Natural killer cell treated with Interleukin-12 subunit alpha and Interleukin-12 subunit beta and Interleukin-15 and Interleukin-18, amount 100 ng/mL, for 72 hours (primary cell): ENCODE data around the gene ZSCAN2. TPM values are rescaled to one million over a fixed set of nuclear protein-coding genes. Genes with fewer than 3 reads are reported as not detected.

ENCODE experiments used
- total RNA-seq, 2 donors: library from RNA; stranded (reverse); gene quantifications; one replicate each; pipeline ENCODE4 v1.2.3, GENCODE V29; 2022

The ZSCAN2 gene
- total RNA-seq, 2 donors from 2014 or later, result 5.5 to 9.2 TPM

Other genes starting within 250 kb of the ZSCAN2 start
- 10 to 100 TPM; 19.7 to 41.2 TPM for gene WDR73, start 53.3 kb downstream of the ZSCAN2 start, total RNA-seq
- gene NMB, start 57.2 kb downstream of the ZSCAN2 start, total RNA-seq, result 1 to 10 TPM; 3.8 to 7.1 TPM
- 100 to 1,000 TPM in 1 of 2 donors, 10 to 100 TPM in 1; 73.0 to 114 TPM for gene SEC11A, start 115.1 kb downstream of the ZSCAN2 start, total RNA-seq
- gene ZNF592, start 147.6 kb downstream of the ZSCAN2 start, total RNA-seq, result 10 to 100 TPM; 23.7 to 41.3 TPM
- gene ALPK3, start 216.3 kb downstream of the ZSCAN2 start, total RNA-seq, result under 1 TPM; 0.43 to 0.67 TPM